IMR-90 (cell line): ENCODE measurements around the gene ANO7. TPM values are rescaled to one million over a fixed set of nuclear protein-coding genes. Genes with fewer than 3 reads are reported as not detected.

Source experiments
- ATAC-seq: fragments of 200-7000 bp; cut with Tn5 transposase; 2 replicates; pipeline ENCODE4 v1.9.1; 2020; ENCODE audit warnings: low read depth, mild to moderate bottlenecking, moderate library complexity
- BruUV-seq: library from RNA; stranded (reverse); fragments of 400-500 nt; replicated peaks from 2 replicates; lab custom pipeline; 2021; lab: Mats Ljungman, UMichigan
- CTCF ChIA-PET: fragments of 300-600 bp; formaldehyde crosslinking; extraction: SDS; loops from one replicate; lab custom pipeline; 2021; ENCODE audit warnings: antibody characterized with exemption; lab: Yijun Ruan, JAX
- POLR2A ChIA-PET: fragments of 300-600 bp; sonication (Branson Sonifier 250); formaldehyde crosslinking; loops from one replicate; lab custom pipeline; 2022; ENCODE audit warnings: antibody characterized with exemption; ENCODE audit not compliant: unreplicated experiment; lab: Charles Lee
- DNase-seq: peaks from one replicate; pipeline ENCODE4 v3.0.0; 2013
- H2AFZ ChIP-seq: replicated peaks from 2 replicates; pipeline ENCODE3; 2013; ENCODE audit warnings: low read length, mild to moderate bottlenecking; ENCODE audit not compliant: poor library complexity
- H2AK5ac ChIP-seq: 2 replicates; pipeline ENCODE4 v1.6.1; 2013; ENCODE audit warnings: low read depth, low read length, inconsistent platforms
- H2AK9ac ChIP-seq: replicated peaks from 2 replicates; pipeline ENCODE3; 2013; ENCODE audit warnings: mild to moderate bottlenecking, low read depth, low read length, moderate library complexity; ENCODE audit not compliant: poor library complexity
- H2BK120ac ChIP-seq: 2 replicates; pipeline ENCODE4 v1.6.1; 2013; ENCODE audit warnings: low read depth, low read length, inconsistent platforms
- H2BK15ac ChIP-seq: 3 replicates; pipeline ENCODE4 v1.6.1; 2013; ENCODE audit warnings: low read depth, low read length, inconsistent platforms
- H2BK20ac ChIP-seq: 2 replicates; pipeline ENCODE4 v1.6.1; 2013; ENCODE audit warnings: low read depth, mild to moderate bottlenecking, inconsistent platforms, low read length, moderate library complexity
- H2BK5ac ChIP-seq: 2 replicates; pipeline ENCODE4 v1.6.1; 2013; ENCODE audit warnings: mild to moderate bottlenecking, low read depth, low read length, inconsistent platforms; ENCODE audit not compliant: poor library complexity, severe bottlenecking
- H3K14ac ChIP-seq: replicated peaks from 2 replicates; pipeline ENCODE4 v1.6.1; 2013; ENCODE audit warnings: low read depth, low read length, inconsistent platforms
- H3K18ac ChIP-seq: 2 replicates; pipeline ENCODE4 v1.6.1; 2013; ENCODE audit warnings: low read depth, low read length, control low read depth
- H3K23ac ChIP-seq: 2 replicates; pipeline ENCODE4 v1.6.1; 2013; ENCODE audit warnings: low read depth, low read length, inconsistent platforms
- H3K27ac ChIP-seq: 2 replicates; pipeline ENCODE4 v1.5.1; 2013; ENCODE audit warnings: mild to moderate bottlenecking, control low read depth, low read length; ENCODE audit not compliant: insufficient read depth
- H3K27me3 ChIP-seq: 2 replicates; pipeline ENCODE4 v1.6.1; 2013; ENCODE audit warnings: low read length; ENCODE audit not compliant: control insufficient read depth, insufficient read depth
- H3K36me3 ChIP-seq: 2 replicates; pipeline ENCODE4 v1.6.1; 2013; ENCODE audit warnings: low read length, mixed read lengths; ENCODE audit not compliant: control insufficient read depth, insufficient read depth
- H3K4ac ChIP-seq: 2 replicates; pipeline ENCODE4 v1.6.1; 2013; ENCODE audit warnings: low read depth, low read length, inconsistent platforms
- H3K4me1 ChIP-seq: 2 replicates; pipeline ENCODE4 v1.6.1; 2013; ENCODE audit warnings: low read length, mixed read lengths; ENCODE audit not compliant: control insufficient read depth, insufficient read depth
- H3K4me2 ChIP-seq: 2 replicates; pipeline ENCODE4 v1.6.1; 2013; ENCODE audit warnings: low read depth, mild to moderate bottlenecking, control low read depth, low read length, moderate library complexity
- H3K4me3 ChIP-seq: 2 replicates; pipeline ENCODE4 v1.5.1; 2013; ENCODE audit warnings: low read depth, mild to moderate bottlenecking, control low read depth, low read length, moderate library complexity; ENCODE audit not compliant: insufficient read depth
- H3K56ac ChIP-seq: 2 replicates; pipeline ENCODE4 v1.6.1; 2013; ENCODE audit warnings: low read length, inconsistent platforms; ENCODE audit not compliant: insufficient read depth; ENCODE audit errors: extremely low read depth
- H3K79me1 ChIP-seq, 2 experiments: 2 replicates each; pipeline ENCODE4 v1.6.1; 2013; ENCODE audit warnings: low read length in 2 of 2, inconsistent platforms in 1 of 2, low read depth in 1 of 2
- H3K9ac ChIP-seq: 2 replicates; pipeline ENCODE4 v1.6.1; 2013; ENCODE audit warnings: low read depth, low read length, control low read depth
- H3K9me1 ChIP-seq: 2 replicates; pipeline ENCODE4 v1.6.1; 2013; ENCODE audit warnings: low read length, inconsistent platforms; ENCODE audit not compliant: insufficient read depth
- H3K9me3 ChIP-seq: 2 replicates; pipeline ENCODE4 v1.6.1; 2013; ENCODE audit warnings: low read length; ENCODE audit not compliant: control insufficient read depth, insufficient read depth
- H4K20me1 ChIP-seq: 2 replicates; pipeline ENCODE4 v1.6.1; 2013; ENCODE audit warnings: low read length, inconsistent platforms; ENCODE audit not compliant: insufficient read depth
- H4K5ac ChIP-seq: 2 replicates; pipeline ENCODE4 v1.6.1; 2013; ENCODE audit warnings: mild to moderate bottlenecking, low read depth, low read length, control low read depth
- H4K8ac ChIP-seq, 2 experiments: 2 replicates each; pipeline ENCODE4 v1.6.1; 2013; ENCODE audit warnings: low read depth in 2 of 2, low read length in 2 of 2, control low read depth in 1 of 2, inconsistent platforms in 1 of 2
- H4K91ac ChIP-seq: 2 replicates; pipeline ENCODE4 v1.6.1; 2013; ENCODE audit warnings: low read depth, low read length, inconsistent platforms; ENCODE audit not compliant: insufficient read depth
- CEBPB ChIP-seq: IDR thresholded peaks from 2 replicates; pipeline ENCODE4 v1.6.1; 2012; ENCODE audit warnings: low read depth, low read length, improper control_type of control experiment
- CTCF ChIP-seq: conservative IDR thresholded peaks from 2 replicates; pipeline ENCODE4 v1.5.1; 2012; ENCODE audit warnings: mild to moderate bottlenecking, low read depth, low read length, improper control_type of control experiment
- WGBS, 2 experiments: methylation state at CpG; one replicate each; pipeline versions ENCODE4 v1.1.5 to v1.1.7; 2013; ENCODE audit warnings: missing lambda C conversion rate in 2 of 2; ENCODE audit not compliant: insufficient read length in 1 of 2; ENCODE audit errors: extremely low coverage in 2 of 2; 5-methylcytosine and 5-hydroxymethylcytosine counted together
- dilution Hi-C: fragments of 300-500 bp; cut with HindIII; formaldehyde crosslinking; loops from one replicate; pipeline ENCODE4 v1.14.3; 2018; ENCODE audit warnings: low sequenced_read_pairs; ENCODE audit not compliant: unreplicated experiment
- in situ Hi-C: fragments of 300-500 bp; cut with MboI; formaldehyde crosslinking; loops from 3 replicates; pipeline ENCODE4 v1.14.3; 2019; ENCODE audit warnings: low sequenced_read_pairs, inconsistent platforms, mixed read lengths
- intact Hi-C: fragments of 100-400 bp; cut with micrococcal nuclease; formaldehyde crosslinking; loops from 2 replicates; pipeline ENCODE4 v1.10.0; 2022
- polyA plus RNA-seq, 3 experiments: library from polyadenylated mRNA; depleted of rRNA; stranded (reverse); fragments of >200 nt; gene quantifications; 2 replicates each; pipeline ENCODE4 v1.2.3, GENCODE V29; 2012; ENCODE audit warnings: low replicate concordance in 1 of 3
- total RNA-seq: library from RNA; depleted of rRNA; stranded (reverse); fragments of >200 nt; gene quantifications from 2 replicates; pipeline ENCODE4 v1.2.3, GENCODE V29; 2012

The ANO7 gene
- total and polyA plus RNA-seq, 2 of the 4 experiments (the other 2 are of a cell fraction) = 0.36 to 3.4 TPM

DNA sequence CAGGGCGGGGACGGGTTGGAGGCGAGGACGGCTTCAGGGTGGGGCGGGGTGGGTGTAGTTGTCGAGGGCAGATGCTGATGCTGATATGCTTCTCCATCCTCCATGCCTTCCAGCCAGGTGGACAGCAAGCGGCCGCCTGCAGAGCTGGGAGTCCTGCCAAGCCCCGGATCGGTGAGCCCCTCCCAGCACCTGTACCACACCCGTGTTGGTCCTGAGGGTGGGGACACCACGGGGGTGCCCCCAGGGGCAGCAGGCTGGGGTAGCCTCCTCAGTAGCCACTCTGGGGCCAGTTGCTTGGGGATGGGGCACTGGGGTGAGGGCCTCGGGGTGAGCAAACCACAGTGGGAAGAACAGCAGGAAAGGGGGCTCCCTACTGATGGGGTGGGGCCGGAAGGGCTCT, 2.6 kb downstream of the ANO7 start:
- H3K4ac ChIP-seq = no peak overlapping the region
- no peak overlapping the region for H2BK120ac ChIP-seq
- ChIA-PET POLR2A (no interaction called here), CTCF (no interaction called here)
- no peak overlapping the region for H2BK15ac ChIP-seq
- no peak overlapping the region for H2AK9ac ChIP-seq
- no peak overlapping the region for H3K4me3 ChIP-seq
- in situ Hi-C loops = no loop called here
- dilution Hi-C loops = no loop called here
- no peak overlapping the region for H4K8ac ChIP-seq
- no peak overlapping the region for H3K27ac ChIP-seq
- H3K9ac ChIP-seq = no peak overlapping the region
- no peak overlapping the region for H3K23ac ChIP-seq
- H3K14ac ChIP-seq = no peak overlapping the region
- no peak overlapping the region for H2BK5ac ChIP-seq
- no peak overlapping the region for H4K5ac ChIP-seq
- WGBS, 2 experiments = no CpG with 5 or more reads among the region's 14 CpGs
- no peak for ATAC-seq
- H3K9me1 ChIP-seq = no peaks in the 10 kb centered on the region
- H3K27me3 ChIP-seq = peaks cover 17% of the 10 kb centered on the region
- no peak for DNase-seq
- intact Hi-C loops = no loop called here
- H3K18ac ChIP-seq = no peak overlapping the region
- H3K9me3 ChIP-seq = no peaks in the 10 kb centered on the region
- H2AK5ac ChIP-seq = no peak overlapping the region
- no TSS peak for BruUV-seq
- H4K91ac ChIP-seq = no peak overlapping the region
- H3K56ac ChIP-seq = no peak overlapping the region
- no peak overlapping the region for H2BK20ac ChIP-seq
- no peak overlapping the region for H2AFZ ChIP-seq
- TF ChIP-seq CTCF (no peak), CEBPB (no peak)
- H3K4me2 ChIP-seq = no peak overlapping the region
- no peaks in the 10 kb centered on the region for H3K36me3 ChIP-seq
- H4K20me1 ChIP-seq = no peaks in the 10 kb centered on the region; the same call in 1 of the 2 replicates
- no peaks in the 10 kb centered on the region for H3K79me1 ChIP-seq
- H3K4me1 ChIP-seq = no peaks in the 10 kb centered on the region
